ENCODE results near the gene REV3L. TPM values are rescaled to one million over a fixed set of nuclear protein-coding genes. Genes with fewer than 3 reads are reported as not detected.

REV3L gene
- total and polyA plus RNA-seq, 2 of the 8 experiments (the other 6 are each of a cell fraction or from before 2014, with no cell fraction given): 2.1 to 6.6 TPM

GRCh38 chr6:111484633-111484930 lies 1.6 kb upstream of the REV3L start:
- Histone ChIP-seq H3K9ac (replicated peaks in 1 of 4; ENCODE audit: extremely low read depth in 1 of 4, low read depth in 3 of 4, low read length in 3 of 4) (peak overlapping the region; percentile 58 to 94 (median 82); a peak in 6 of 7 replicates), H2BK120ac (replicated peaks; ENCODE audit: low read depth, low read length) (peak overlapping the region; percentile 67), H3K4ac (replicated peaks; ENCODE audit: insufficient read length, low read depth, low read length) (no peak overlapping the region), H3K79me2 (ENCODE audit: control insufficient read depth in 1 of 2, insufficient read depth in 2 of 2, low read length in 2 of 2) (peaks cover 5 to 50% of the 10 kb centered on the region in 2 experiments), H2AK5ac (ENCODE audit: low read depth, low read length) (no peak overlapping the region), H2AFZ (ENCODE audit: low read length) (no peak overlapping the region), H2BK15ac (ENCODE audit: low read length) (no peak overlapping the region), H3K79me1 (ENCODE audit: low read depth, low read length) (peaks cover 3% of the 10 kb centered on the region), H3K9me3 (ENCODE audit: insufficient read depth in 2 of 2, low read depth in 1 of 2, low read length in 1 of 2) (no peaks in the 10 kb centered on the region; a peak in 1 of 4 replicates), H3K4me1 (replicated peaks in 1 of 4; ENCODE audit: control insufficient read depth in 3 of 4, insufficient read depth in 4 of 4, low read length in 3 of 4) (peaks cover 0 to 4% (median 2%) of the 10 kb centered on the region in 4 experiments; a peak in 3 of 7 replicates), H2BK5ac (ENCODE audit: low read depth, low read length) (peak overlapping the region; percentile 98), H3K27me3 (replicated peaks in 1 of 4; ENCODE audit: control insufficient read depth in 3 of 4, extremely low read depth in 1 of 4, insufficient read depth in 3 of 4, low read length in 3 of 4) (peaks cover 10 to 25% (median 18%) of the 10 kb centered on the region in 4 experiments), H4K91ac (replicated peaks; ENCODE audit: insufficient read length, low read length) (peak overlapping the region; percentile 55), H4K20me1 (replicated peaks in 1 of 2; ENCODE audit: control insufficient read depth in 1 of 2, insufficient read depth in 2 of 2, low read length in 2 of 2) (peaks cover 11 to 12% of the 10 kb centered on the region in 2 experiments), H3K36me3 (ENCODE audit: control insufficient read depth in 2 of 4, insufficient read depth in 4 of 4, low read length in 3 of 4) (peaks cover 0 to 6% (median 4%) of the 10 kb centered on the region in 4 experiments; a peak in 5 of 8 replicates), H3K18ac (ENCODE audit: extremely low read depth, low read length) (no peak overlapping the region; the same call in 1 of the 2 replicates), H3K4me3 (ENCODE audit: extremely low read depth in 1 of 4, insufficient read depth in 2 of 4, low read depth in 3 of 4, low read length in 4 of 4) (peak overlapping the region; percentile 72 to 88 (median 84)), H3K23ac (ENCODE audit: insufficient read length) (no peak overlapping the region), H3K27ac (ENCODE audit: low read depth, low read length) (no peak overlapping the region; the same call in 1 of the 2 replicates), H3K23me2 (ENCODE audit: low read depth, low read length) (peaks cover 9% of the 10 kb centered on the region), H3K14ac (ENCODE audit: insufficient read length) (no peak overlapping the region), H2BK20ac (ENCODE audit: low read length) (no peak overlapping the region), H3K56ac (replicated peaks; ENCODE audit: insufficient read length, low read depth, low read length) (peak overlapping the region; percentile 96), H4K8ac (ENCODE audit: extremely low read depth, insufficient read depth, low read length) (no peak overlapping the region), H4K5ac (ENCODE audit: insufficient read length, low read depth, low read length) (peak overlapping the region; percentile 60), H2BK12ac (ENCODE audit: low read depth, low read length) (no peak overlapping the region), H3K4me2 (ENCODE audit: insufficient read depth in 1 of 2, low read depth in 2 of 2, low read length in 2 of 2) (peak overlapping the region; percentile 96 to 97)
- FAIRE-seq (no peak), DNase-seq (ENCODE audit: low read depth in 1 of 2, low spot score in 2 of 2) (no peak)
- ChIA-PET POLR2A (ENCODE audit: partially characterized antibody) (interaction anchor here (0.7 to 2.4 kb wide), 29 partner anchors 8 to 669 kb away, joined by 3 to 8 read pairs (median 4); partner anchors contain the start of genes CDK19, FYN and TRAF3IP2), CTCF (ENCODE audit: partially characterized antibody) (interaction anchor here (0.7 to 1.4 kb wide), 5 partner anchors 66 to 558 kb away, joined by 3 to 6 read pairs (median 3); no protein-coding TSS in a partner anchor)
- 44% methylated on average over 8 of the region's 8 CpGs; no CpG with 5 or more reads in 1 of the 2 experiments for WGBS, 2 experiments (ENCODE audit: extremely low coverage in 1 of 2, insufficient coverage in 1 of 2, insufficient read length in 1 of 2, insufficient replicate concordance in 2 of 2, low coverage in 1 of 2, low lambda C conversion rate in 2 of 2, missing lambda C conversion rate in 1 of 2)
- no peak for TF ChIP-seq ATF2 (IDR thresholded peaks at IDR 0.05; ENCODE audit: low read length)
- TF ChIP-seq SP1 (IDR thresholded peaks at IDR 0.05; ENCODE audit: low read depth, low read length): no peak

Measured in H1 (cell line).